NCI-H2081 (cell line): ENCODE measurements around the gene CERS3.

Source experiments
- DNase-seq, 2 experiments: peaks; one replicate each; lab custom pipeline; 2025; lab: John Stamatoyannopoulos, UW

Gene CERS3

GRCh38 chr15:100383302-100384107 is 145.2 kb downstream of the CERS3 start:
- DNase-seq = peak; percentile 14 to 24

- DNase-seq = no peak
Measured at GRCh38 chr15:100373942-100374341, 154.8 kb downstream of the CERS3 start.

GRCh38 chr15:100373120-100373896 is 155.4 kb downstream of the CERS3 start:
- no peak for DNase-seq

- DNase-seq = no peak
Measured at GRCh38 chr15:100372739-100373119, 156.0 kb downstream of the CERS3 start.

- DNase-seq = no peak
Measured at GRCh38 chr15:100355342-100355741, 173.4 kb downstream of the CERS3 start.

- no peak for DNase-seq
Measured at GRCh38 chr15:100353449-100353848, 175.3 kb downstream of the CERS3 start.

- DNase-seq = no peak
Measured at GRCh38 chr15:100350434-100351226, 178.1 kb downstream of the CERS3 start.
